Activated gamma-delta T cell (primary cell): ENCODE data around the gene GPR173.

ENCODE experiments used
- DNase-seq: peaks from one replicate; lab custom pipeline; 2025; lab: John Stamatoyannopoulos, UW
- total RNA-seq, 2 donors: gene quantifications; one replicate each; lab custom pipeline; 2026; lab: John Stamatoyannopoulos, UW

GPR173 gene
- 0.31 to 0.44 reads per million in 2 donors for total RNA-seq

DNA sequence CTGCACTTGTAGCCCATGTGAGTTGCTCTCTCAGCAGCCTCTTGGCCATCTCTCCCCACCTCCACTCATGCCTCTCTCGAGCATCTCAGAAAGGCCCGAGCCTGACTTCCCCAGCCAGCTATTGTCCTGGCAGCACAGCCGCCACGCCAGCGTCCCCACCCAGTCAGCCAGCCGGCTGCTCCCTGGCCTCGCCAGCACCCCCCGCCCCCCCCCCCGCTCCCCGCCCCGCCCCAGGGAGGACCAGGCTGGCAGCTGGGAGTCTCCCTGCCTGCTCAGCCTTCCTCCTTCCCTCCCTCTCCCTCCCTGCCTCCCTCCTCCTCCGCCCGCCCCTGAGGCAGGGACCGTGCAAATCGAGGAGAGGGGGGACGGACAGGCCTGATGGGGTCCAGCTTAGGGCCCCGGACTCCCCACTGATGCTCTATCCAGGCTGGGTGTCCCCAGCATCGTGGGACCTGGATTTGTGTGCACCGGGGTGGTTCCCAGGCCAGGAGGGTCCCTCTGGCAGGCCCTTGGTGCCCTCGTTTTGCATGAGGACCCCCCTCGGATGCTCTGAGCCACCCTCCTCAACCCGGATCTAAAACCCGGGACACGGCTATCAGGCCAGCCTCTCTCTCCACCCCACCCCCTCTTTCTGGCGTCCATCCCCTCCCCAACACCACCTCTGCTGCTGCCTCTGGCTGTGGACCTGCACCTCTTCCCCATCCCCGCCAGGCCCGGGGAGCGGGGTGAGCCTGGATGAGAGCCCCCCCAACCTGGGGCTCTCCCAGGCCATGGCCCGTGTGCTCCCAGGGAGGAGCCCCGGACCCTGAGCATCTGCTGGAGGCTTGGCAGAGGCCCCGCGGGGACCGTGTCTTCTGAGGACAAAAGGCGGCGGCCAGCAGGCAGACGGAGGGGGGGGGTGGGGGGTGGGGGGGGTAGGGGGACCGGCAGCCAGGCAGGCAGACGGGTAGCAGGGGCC is at the start of gene GPR173:
TSS of gene GPR173 (plus strand) at position 621 of the 958 bp plus-strand sequence. CDS start 27,833 bp downstream, outside the sequence.
- no peak for DNase-seq

GRCh38 chrX:53000447-53001135 is 48.0 kb upstream of the GPR173 start:
- DNase-seq = no peak

GRCh38 chrX:53001958-53002357 is 46.6 kb upstream of the GPR173 start:
- no peak for DNase-seq

DNA sequence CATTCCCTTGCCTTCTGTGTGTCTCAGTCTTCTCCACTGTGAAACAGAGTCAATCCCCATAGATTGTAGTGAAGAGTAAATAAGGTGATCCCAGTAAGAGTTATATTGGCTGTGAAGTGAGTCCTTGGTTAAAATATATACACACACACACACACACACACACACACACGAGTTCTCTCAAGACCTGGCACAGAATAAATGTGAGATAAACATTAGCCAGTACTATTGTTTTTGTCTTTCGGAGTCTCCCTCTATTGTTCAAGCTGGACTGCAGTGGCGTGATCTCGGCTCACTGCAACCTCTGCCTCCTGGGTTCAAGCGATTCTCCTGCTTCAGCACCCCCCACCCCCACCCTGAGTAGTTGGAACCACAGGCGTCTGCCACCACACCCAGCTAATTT is 45.5 kb upstream of the GPR173 start:
- DNase-seq = no peak

- no peak for DNase-seq
Measured at GRCh38 chrX:53004038-53004437, 44.6 kb upstream of the GPR173 start.

GRCh38 chrX:53004811-53005210 is 43.8 kb upstream of the GPR173 start:
- DNase-seq = no peak

- DNase-seq = no peak
Measured at GRCh38 chrX:53005327-53005726, 43.3 kb upstream of the GPR173 start.

DNA sequence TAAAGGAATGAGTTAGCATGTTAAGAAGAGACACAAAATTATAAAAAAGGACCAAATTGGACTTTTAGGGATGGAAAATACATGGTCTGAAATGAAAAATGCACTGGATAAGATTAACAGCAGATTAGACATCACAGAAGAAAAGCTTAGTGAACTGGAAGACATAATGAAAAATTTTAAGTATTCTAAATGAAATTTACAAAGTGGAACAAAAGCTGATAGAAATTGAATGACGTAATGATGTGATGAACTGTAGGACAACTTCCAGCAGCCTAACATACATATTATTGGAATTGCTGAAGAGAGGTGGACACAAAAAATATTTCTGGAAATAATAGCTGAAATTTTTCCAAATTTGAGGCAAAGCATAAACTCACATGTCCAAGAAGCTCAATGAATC is 39.6 kb upstream of the GPR173 start:
- no peak for DNase-seq

GRCh38 chrX:53013291-53013690 is 35.3 kb upstream of the GPR173 start:
- DNase-seq = no peak

GRCh38 chrX:53018627-53019026 is 30.0 kb upstream of the GPR173 start:
- DNase-seq = no peak

GRCh38 chrX:53022381-53022780 is 26.2 kb upstream of the GPR173 start:
- DNase-seq = no peak

DNA sequence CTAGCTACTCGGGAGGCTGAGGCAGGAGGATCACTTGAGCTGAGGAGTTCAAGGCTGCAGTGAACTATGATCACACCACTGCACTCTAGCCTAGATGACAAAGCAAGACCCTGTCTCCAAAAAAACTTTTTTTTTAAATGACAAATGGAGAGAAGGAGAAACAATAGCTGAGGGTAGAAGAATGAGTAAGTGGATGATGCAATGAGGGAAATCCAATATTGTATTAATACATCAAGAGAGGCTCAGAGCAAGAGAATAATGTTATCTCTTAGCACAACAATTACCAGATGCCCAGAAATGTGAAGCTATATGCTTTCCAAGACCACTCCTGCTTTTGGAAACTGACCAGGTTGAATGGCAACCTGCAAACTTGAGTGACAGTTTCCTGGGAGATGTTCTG is 19.9 kb upstream of the GPR173 start:
- DNase-seq = no peak

DNA sequence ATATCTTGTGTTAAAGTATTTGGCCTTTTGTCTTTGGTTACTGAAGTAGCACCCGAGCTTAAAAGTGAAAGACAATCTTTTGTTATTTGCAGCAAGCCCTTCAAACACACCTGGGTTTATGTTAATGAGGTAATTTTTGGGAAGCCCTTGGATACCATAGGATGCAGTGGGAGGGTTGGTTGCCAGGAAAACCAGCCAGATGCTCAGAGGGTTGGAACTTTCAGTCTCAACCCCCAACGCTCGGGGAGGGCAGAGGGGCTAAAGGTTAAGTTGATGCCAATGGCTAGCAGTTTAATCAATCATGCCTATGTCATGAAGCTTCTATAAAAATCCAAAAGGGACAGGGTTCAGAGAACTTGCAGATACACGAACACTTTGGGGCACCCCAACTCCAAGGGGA is 17.2 kb upstream of the GPR173 start:
- DNase-seq = no peak

GRCh38 chrX:53036149-53036548 is 12.4 kb upstream of the GPR173 start:
- DNase-seq = no peak

GRCh38 chrX:53039236-53039635 is 9.4 kb upstream of the GPR173 start:
- no peak for DNase-seq

DNA sequence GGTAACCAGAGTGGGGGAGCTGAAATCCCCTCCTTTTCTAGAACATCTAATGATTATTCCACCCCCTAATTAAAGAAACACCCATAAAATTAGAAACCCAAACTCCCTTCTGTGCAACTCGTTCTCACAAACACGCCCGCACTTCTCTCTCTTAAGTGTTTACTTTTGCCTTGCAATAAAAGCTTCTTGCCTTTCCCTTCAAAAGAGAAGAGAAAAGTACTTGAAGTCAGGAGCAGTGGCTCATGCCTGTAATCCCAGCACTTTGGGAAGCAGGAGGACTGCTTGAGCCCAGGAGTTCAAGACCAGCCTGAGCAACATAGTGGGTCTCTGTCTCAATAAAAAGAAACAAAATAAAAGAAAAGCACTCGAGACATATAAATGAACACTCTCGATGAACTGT is 3.6 kb upstream of the GPR173 start:
- DNase-seq = no peak

DNA sequence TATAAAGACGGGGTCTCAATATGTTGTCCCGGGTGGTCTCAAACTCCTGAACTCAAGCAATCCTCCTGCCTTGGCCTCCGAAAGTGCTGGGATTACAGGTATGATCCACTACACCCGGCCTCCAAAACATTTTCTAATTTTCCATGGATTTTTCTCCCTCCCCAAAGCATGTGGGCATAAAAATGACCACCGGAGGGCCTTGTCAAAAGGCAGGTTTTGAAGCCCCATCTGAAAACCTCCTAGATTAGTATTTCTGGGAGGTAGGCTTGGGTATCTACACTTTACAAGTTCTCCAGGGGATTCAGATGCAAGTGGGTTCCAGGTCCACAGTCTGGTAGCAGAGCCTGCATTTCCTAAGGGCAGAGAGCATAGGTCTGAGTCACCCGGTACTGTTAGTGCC is 1.4 kb upstream of the GPR173 start:
- DNase-seq = no peak

- no peak for DNase-seq
Measured at GRCh38 chrX:53049127-53049517, 533 bp downstream of the GPR173 start.

DNA sequence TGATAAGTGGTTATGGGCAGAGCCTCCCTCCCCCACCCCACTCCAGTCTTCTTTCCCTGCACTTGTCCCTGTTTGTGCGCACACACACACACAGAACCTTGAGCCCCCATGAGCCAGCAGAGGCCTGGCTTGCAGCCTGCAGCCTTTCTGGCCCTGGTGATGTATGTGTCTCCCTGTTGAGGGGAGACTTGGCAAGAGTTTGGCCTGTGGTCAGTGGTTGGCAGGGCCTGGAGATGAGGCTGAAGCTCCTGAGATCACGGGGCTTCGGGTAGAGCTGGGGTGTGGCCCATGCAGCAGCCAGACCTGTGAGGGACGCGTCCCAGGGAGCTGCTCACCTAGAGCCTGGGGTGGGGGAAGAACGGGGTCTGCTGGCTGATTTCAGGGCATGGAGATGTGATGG is 2.3 kb downstream of the GPR173 start:
- DNase-seq = no peak

DNA sequence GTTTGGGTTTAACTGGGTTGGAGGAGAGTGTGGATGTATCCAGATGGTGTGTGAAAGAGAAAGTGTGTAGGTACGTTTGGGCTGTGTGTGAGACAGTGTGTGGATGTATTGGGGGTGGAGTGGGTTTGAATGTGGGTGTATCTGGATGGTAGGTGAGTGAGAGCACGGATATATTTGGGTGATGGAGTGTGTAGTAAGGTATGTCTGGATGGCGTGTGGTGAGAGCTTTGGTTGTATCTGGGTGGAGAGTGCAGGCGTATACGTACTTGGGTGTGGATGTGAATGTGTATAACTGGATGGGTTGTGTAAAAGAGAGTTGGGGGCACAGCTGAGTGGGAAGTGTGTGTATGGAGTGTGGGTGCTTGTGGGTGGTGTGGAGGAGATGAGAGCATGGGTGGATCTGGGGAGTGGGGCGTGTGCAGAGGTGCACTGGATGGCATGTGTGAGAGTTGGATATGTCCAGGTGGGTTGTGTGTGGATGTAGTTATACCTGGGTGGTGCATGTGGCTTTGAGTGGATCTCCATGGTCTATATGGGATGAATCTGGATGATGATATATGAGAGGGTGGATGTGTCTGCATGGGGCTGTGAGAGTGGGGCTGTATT is 6.8 kb downstream of the GPR173 start:
- DNase-seq = no peak

- no peak for DNase-seq
Measured at GRCh38 chrX:53056292-53056691, 7.7 kb downstream of the GPR173 start.

- DNase-seq = no peak
Measured at GRCh38 chrX:53065104-53065503, 16.5 kb downstream of the GPR173 start.

DNA sequence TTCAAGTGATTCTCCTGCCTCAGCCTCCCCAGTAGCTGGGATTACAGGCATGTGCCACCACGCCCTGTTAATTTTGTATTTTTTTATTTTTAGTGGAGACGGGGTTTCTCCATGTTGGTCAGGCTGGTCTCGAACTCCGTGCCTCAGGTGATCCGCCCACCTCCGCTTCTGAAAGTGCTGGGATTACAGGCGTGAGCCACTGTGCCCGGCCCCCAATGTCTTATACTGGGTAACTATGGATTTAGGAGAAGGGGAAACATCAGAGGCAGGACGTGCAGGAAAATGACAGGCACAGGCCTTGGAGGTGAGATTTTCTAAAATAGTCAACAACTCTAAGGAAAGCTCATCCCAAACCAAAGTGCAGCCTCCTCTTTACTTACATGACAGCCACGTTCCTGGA is 22.5 kb downstream of the GPR173 start:
- no peak for DNase-seq
